GM19351 (cell line): ENCODE results near the gene SEMA5A.

Source experiments
- ATAC-seq: cut with Tn5 transposase; IDR thresholded peaks from one replicate; pipeline ENCODE4 v1.9.1; 2021; ENCODE audit warnings: mild to moderate bottlenecking, moderate library complexity; ENCODE audit not compliant: unreplicated experiment

Gene SEMA5A

GRCh38 chr5:9284781-9285307, 261.0 kb downstream of the SEMA5A start:
- no peak for ATAC-seq

DNA sequence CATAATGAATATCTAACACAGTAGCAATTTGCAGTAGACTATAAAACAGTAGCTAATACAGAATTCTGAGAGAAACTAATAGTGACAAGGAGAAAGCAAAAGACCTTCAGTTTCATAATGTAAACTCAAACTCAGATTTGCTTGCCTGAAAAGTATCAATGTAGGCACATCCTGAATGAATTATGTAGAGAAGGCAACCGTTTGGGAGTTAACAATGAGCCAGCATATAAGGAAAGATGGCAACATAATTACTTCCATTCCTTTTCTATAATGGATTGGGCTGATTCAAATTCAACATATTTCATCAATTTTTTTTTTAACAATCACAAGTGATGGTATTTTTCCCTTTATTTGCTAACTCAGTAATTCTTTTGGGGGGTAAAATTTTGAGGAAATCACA, 261.6 kb downstream of the SEMA5A start:
- no peak for ATAC-seq

GRCh38 chr5:9283473-9283872, 262.4 kb downstream of the SEMA5A start:
- no peak for ATAC-seq

- ATAC-seq, result no peak
Observed at GRCh38 chr5:9283021-9283420, 262.9 kb downstream of the SEMA5A start.

GRCh38 chr5:9282211-9282610, 263.7 kb downstream of the SEMA5A start:
- no peak for ATAC-seq

GRCh38 chr5:9279774-9280173, 266.1 kb downstream of the SEMA5A start:
- ATAC-seq, result no peak

- ATAC-seq, result no peak
Observed at GRCh38 chr5:9278921-9279603, 266.8 kb downstream of the SEMA5A start.

GRCh38 chr5:9269014-9269413, 276.9 kb downstream of the SEMA5A start:
- no peak for ATAC-seq

- ATAC-seq, result no peak
Observed at GRCh38 chr5:9268226-9268625, 277.6 kb downstream of the SEMA5A start.

DNA sequence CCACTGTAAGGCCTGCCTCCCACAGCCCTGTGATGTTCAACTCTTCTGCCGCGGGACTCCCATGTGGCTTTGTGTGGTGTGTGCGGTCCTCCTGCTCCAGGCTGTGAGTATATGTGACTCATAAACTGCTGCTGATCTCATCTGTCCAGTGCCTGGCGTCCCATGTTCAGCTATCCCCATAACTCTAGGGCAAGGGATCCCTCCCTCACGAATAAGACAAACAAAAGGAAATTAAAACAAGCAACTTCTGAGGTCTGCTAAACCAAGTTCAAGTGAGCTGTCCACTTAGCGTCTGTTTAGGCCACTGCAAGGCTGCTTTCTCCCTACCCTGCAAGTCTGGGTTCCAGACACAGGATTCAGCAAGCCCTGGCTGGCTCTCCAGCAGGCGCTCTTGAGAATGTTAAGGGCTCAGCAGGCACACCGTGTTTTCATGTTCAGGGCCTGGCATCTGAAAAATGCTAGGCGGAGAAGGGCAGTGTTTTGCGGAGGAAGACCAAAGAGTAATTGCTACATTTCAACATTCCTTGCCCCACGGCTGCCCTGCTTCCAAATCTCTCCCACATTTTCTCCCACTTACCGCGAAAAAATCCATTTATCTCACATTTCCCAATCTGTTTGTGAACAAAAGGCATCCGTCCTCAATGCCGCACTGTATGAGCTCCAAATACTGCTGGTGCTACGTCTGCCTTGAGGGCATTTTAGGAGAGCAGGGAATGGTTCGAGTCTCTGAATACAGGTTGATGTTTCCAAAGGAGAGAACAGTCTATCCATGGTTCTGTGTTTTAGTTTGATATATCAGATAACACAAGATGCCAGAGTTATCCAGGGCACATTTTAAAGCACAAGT, 280.2 kb downstream of the SEMA5A start:
- no peak for ATAC-seq

GRCh38 chr5:9264301-9264700, 281.6 kb downstream of the SEMA5A start:
- ATAC-seq, result no peak

- ATAC-seq, result no peak
Observed at GRCh38 chr5:9263656-9264055, 282.2 kb downstream of the SEMA5A start.

- ATAC-seq, result no peak
Observed at GRCh38 chr5:9251379-9251980, 294.4 kb downstream of the SEMA5A start.

DNA sequence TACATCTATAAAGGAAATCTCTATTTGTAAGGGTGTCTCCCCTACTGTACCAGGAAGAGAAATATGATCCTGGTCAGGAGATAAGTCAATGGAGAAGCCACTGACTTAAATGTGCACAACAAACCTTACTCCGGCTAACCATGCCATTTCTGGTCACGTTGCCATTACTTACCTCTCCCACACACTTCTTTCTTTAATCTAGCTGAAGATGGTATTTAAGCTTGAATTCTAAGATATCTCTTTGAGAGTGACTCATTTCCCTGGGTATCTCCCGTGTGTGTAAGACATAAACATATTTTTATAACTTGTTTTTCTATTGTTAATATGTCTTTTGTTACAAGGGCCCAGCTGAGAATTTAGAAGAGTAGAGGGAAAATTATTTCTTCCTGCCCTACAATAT, 296.6 kb downstream of the SEMA5A start:
- no peak for ATAC-seq

DNA sequence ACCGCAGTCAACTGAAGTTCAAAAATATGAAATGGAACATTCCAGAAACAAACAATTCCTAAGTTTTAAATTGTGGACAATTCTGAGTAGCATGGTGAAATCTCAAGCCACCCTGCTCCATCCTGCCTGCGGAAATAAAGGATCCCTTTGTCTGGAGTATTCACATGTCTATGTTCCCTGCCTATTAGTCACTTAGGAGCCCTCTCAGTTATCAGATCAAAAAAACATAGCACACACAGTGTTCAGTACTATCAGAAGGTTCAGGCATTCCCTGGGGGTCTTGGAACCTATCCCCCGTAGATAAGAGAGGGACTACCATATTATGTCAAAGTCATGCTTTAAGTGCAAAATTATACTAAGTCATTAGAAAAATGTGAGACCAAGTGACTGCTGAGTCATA, 300.8 kb downstream of the SEMA5A start:
- ATAC-seq, result no peak

- ATAC-seq, result no peak
Observed at GRCh38 chr5:9244417-9244816, 301.5 kb downstream of the SEMA5A start.

GRCh38 chr5:9241479-9242305, 304.2 kb downstream of the SEMA5A start:
- no peak for ATAC-seq

GRCh38 chr5:9240431-9240830, 305.4 kb downstream of the SEMA5A start:
- no peak for ATAC-seq

- no peak for ATAC-seq
Observed at GRCh38 chr5:9239626-9240025, 306.2 kb downstream of the SEMA5A start.

DNA sequence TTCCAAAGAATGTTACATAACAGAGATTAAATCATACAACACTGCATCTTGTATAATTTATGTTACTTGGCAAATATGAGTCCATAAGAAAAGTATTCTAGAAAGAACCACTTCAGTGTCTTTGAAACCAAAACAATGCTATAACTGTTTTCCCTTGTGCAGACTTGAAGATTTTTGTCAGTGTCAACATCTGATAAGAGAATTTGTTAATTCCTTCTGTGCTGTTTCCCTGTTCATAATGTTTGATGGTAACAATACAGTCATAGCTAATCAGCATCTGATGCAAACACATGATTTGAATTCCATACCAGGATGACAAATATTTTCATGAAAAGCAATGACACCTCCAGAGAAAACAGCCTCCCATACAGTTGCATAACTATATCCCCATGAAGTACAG, 306.8 kb downstream of the SEMA5A start:
- ATAC-seq, result no peak

GRCh38 chr5:9233712-9234111, 312.2 kb downstream of the SEMA5A start:
- no peak for ATAC-seq
